Liver (tissue), 9 donors: Measurements from ENCODE around the gene TP73. TPM values are rescaled to one million over a fixed set of nuclear protein-coding genes. Genes with fewer than 3 reads are reported as not detected.

Source experiments
- DNase-seq: peaks from one replicate; pipeline ENCODE4 v3.0.0-alpha.2; 2017; ENCODE audit warnings: low spot score
- H3K27ac ChIP-seq, 2 donors: one replicate each; pipeline ENCODE4 v1.7.0; 2013; ENCODE audit warnings: inconsistent platforms in 2 of 2, low read length in 2 of 2, control low read depth in 1 of 2, low read depth in 1 of 2, mild to moderate bottlenecking in 1 of 2
- H3K27me3 ChIP-seq, 4 donors: one replicate each; pipeline versions ENCODE4 v1.6.1 to v1.7.0; 2013; ENCODE audit warnings: low read length in 3 of 4, inconsistent platforms in 1 of 4, mild to moderate bottlenecking in 1 of 4, moderate library complexity in 1 of 4; ENCODE audit not compliant: control insufficient read depth in 4 of 4, insufficient read depth in 4 of 4
- H3K36me3 ChIP-seq, 4 donors: one replicate each; pipeline versions ENCODE4 v1.6.1 to v1.7.0; 2013; ENCODE audit warnings: low read length in 3 of 4, mild to moderate bottlenecking in 3 of 4, low read depth in 1 of 4, moderate library complexity in 1 of 4; ENCODE audit not compliant: control insufficient read depth in 4 of 4, insufficient read depth in 3 of 4
- H3K4me1 ChIP-seq, 4 donors: one replicate each; pipeline versions ENCODE4 v1.6.1 to v1.7.0; 2013; ENCODE audit warnings: low read length in 3 of 4, mild to moderate bottlenecking in 3 of 4, moderate library complexity in 1 of 4; ENCODE audit not compliant: control insufficient read depth in 4 of 4, insufficient read depth in 4 of 4
- H3K4me3 ChIP-seq, 3 donors: one replicate each; pipeline versions ENCODE4 v1.6.1 to v1.7.0; 2013; ENCODE audit warnings: low read length in 3 of 3, control low read depth in 1 of 3, low read depth in 1 of 3, mild to moderate bottlenecking in 1 of 3
- H3K9ac ChIP-seq, 2 donors: one replicate each; pipeline ENCODE4 v1.7.0; 2013; ENCODE audit warnings: low read length in 2 of 2, mild to moderate bottlenecking in 2 of 2, moderate library complexity in 2 of 2, control low read depth in 1 of 2, low read depth in 1 of 2
- H3K9me3 ChIP-seq, 4 donors: one replicate each; pipeline versions ENCODE4 v1.6.1 to v1.7.0; 2013; ENCODE audit warnings: low read length in 3 of 4; ENCODE audit not compliant: control insufficient read depth in 4 of 4
- ATF3 ChIP-seq: IDR thresholded peaks from 2 replicates; pipeline ENCODE4 v1.6.1; 2016; ENCODE audit warnings: antibody characterized with exemption
- CTCF ChIP-seq: fragments of 150-350 bp; IDR thresholded peaks from 2 replicates; pipeline ENCODE4 v1.5.1; 2017; ENCODE audit warnings: improper control_type of control experiment, low read depth, low read length; ENCODE audit not compliant: missing input control
- EGR1 ChIP-seq, 2 donors: IDR thresholded peaks; 2 replicates each; pipeline ENCODE4 v1.6.1; 2016 to 2018; ENCODE audit warnings: antibody characterized with exemption in 2 of 2, low read depth in 2 of 2
- FOXA1 ChIP-seq: IDR thresholded peaks from 2 replicates; pipeline ENCODE4 v1.6.1; 2016; ENCODE audit warnings: antibody characterized with exemption
- FOXA2 ChIP-seq: IDR thresholded peaks from 2 replicates; pipeline ENCODE4 v1.6.1; 2016; ENCODE audit warnings: antibody characterized with exemption
- GABPA ChIP-seq, 2 donors: IDR thresholded peaks in 1 of 2; conservative IDR thresholded peaks in 1 of 2; 2 replicates each; pipeline ENCODE4 v1.6.1; 2016; ENCODE audit warnings: antibody characterized with exemption in 2 of 2, mild to moderate bottlenecking in 1 of 2, moderate library complexity in 1 of 2
- HNF4A ChIP-seq, 2 donors: conservative IDR thresholded peaks; 2 replicates each; pipeline ENCODE4 v1.6.1; 2016; ENCODE audit warnings: antibody characterized with exemption in 2 of 2, mild to moderate bottlenecking in 2 of 2
- HNF4G ChIP-seq: IDR thresholded peaks from 2 replicates; pipeline ENCODE4 v1.6.1; 2016; ENCODE audit warnings: antibody characterized with exemption
- JUND ChIP-seq, 2 donors: IDR thresholded peaks; 2 replicates each; pipeline ENCODE4 v1.6.1; 2016; ENCODE audit warnings: antibody characterized with exemption in 2 of 2
- MAX ChIP-seq: IDR thresholded peaks from 2 replicates; pipeline ENCODE4 v1.6.1; 2016; ENCODE audit warnings: antibody characterized with exemption
- NR2F2 ChIP-seq: IDR thresholded peaks from 2 replicates; pipeline ENCODE4 v1.6.1; 2016; ENCODE audit warnings: antibody characterized with exemption
- RAD21 ChIP-seq, 2 donors: IDR thresholded peaks; 2 replicates each; pipeline ENCODE4 v1.6.1; 2016; ENCODE audit warnings: antibody characterized with exemption in 2 of 2, mild to moderate bottlenecking in 2 of 2
- REST ChIP-seq: IDR thresholded peaks from 2 replicates; pipeline ENCODE4 v1.6.1; 2016; ENCODE audit warnings: antibody characterized with exemption, mild to moderate bottlenecking
- RXRA ChIP-seq, 2 donors: IDR thresholded peaks; 2 replicates each; pipeline ENCODE4 v1.6.1; 2017 to 2018; ENCODE audit warnings: antibody characterized with exemption in 2 of 2, mild to moderate bottlenecking in 1 of 2
- SP1 ChIP-seq: IDR thresholded peaks from 2 replicates; pipeline ENCODE4 v1.6.1; 2018; ENCODE audit warnings: antibody characterized with exemption, mild to moderate bottlenecking
- TAF1 ChIP-seq: conservative IDR thresholded peaks from 2 replicates; pipeline ENCODE4 v1.6.1; 2016; ENCODE audit warnings: antibody characterized with exemption, mild to moderate bottlenecking
- YY1 ChIP-seq: IDR thresholded peaks from 2 replicates; pipeline ENCODE4 v1.6.1; 2016; ENCODE audit warnings: antibody characterized with exemption, mild to moderate bottlenecking
- ZBTB33 ChIP-seq: IDR thresholded peaks from 2 replicates; pipeline ENCODE4 v1.6.1; 2016; ENCODE audit warnings: antibody characterized with exemption
- WGBS: extraction: QIAGEN DNeasy Blood & Tissue Kit; methylation state at CpG from one replicate; pipeline ENCODE4 v1.1.7; 2013; 5-methylcytosine and 5-hydroxymethylcytosine counted together
- polyA plus RNA-seq, 2 donors: library from polyadenylated mRNA; stranded (reverse) in 1 of 2; unstranded in 1 of 2; fragments of 200-250 nt in 1 of 2; fragments of >200 nt in 1 of 2; fragmentation: Nextera tagmentation in 1 of 2; extraction: Ambion mirVana in 1 of 2; gene quantifications; one replicate each; pipeline versions ENCODE4 v1.2.1 to v1.2.3, GENCODE V29; 2013 to 2015
- total RNA-seq, 2 donors: library from RNA; depleted of rRNA; stranded (reverse); fragments of >200 nt; gene quantifications; one replicate each; pipeline ENCODE4 v1.2.3, GENCODE V29; 2014
- donor health status: healthy.
- donor health status: healthy.
- donor health status: healthy.
- donor health status: healthy.
- donor health status: healthy.

TP73 gene
- total and polyA plus RNA-seq, 4 donors: 0.08 to 0.29 (median 0.18) TPM

- TF ChIP-seq ATF3 (no peak), HNF4G (no peak), MAX (no peak), HNF4A (conservative IDR thresholded peaks at IDR 0.05) (no peak), ZBTB33 (no peak), NR2F2 (no peak), FOXA2 (no peak), REST (no peak), SP1 (no peak), JUND (IDR thresholded peaks at IDR 0.05) (no peak), RAD21 (IDR thresholded peaks at IDR 0.05) (no peak), CTCF (no peak), FOXA1 (no peak), YY1 (no peak), RXRA (IDR thresholded peaks at IDR 0.05) (no peak), TAF1 (no peak), GABPA (IDR thresholded peaks at IDR 0.05 in 1 of 2, conservative IDR thresholded peaks at IDR 0.05 in 1 of 2) (no peak), EGR1 (IDR thresholded peaks at IDR 0.05; ENCODE audit: low read depth in 2 of 2) (no peak)
- no peak overlapping the region for H3K9ac ChIP-seq
- H3K36me3 ChIP-seq: no peaks in the 10 kb centered on the region
- H3K4me1 ChIP-seq: peaks cover 5 to 22% (median 8%) of the 10 kb centered on the region in 4 donors
- H3K27me3 ChIP-seq: no peaks in the 10 kb centered on the region
- no peak for DNase-seq
- 69% methylated on average over 14 of the region's 14 CpGs for WGBS
- no peak overlapping the region for H3K4me3 ChIP-seq
- H3K9me3 ChIP-seq: no peaks in the 10 kb centered on the region
- no peak overlapping the region for H3K27ac ChIP-seq
Measured at GRCh38 chr1:3669421-3669821, 17.1 kb downstream of the TP73 start.
